Hepatocyte (in vitro differentiated cells): ENCODE data around the gene DHCR24.

Experiments used
- EZH2phosphoT487 ChIP-seq: fragments of 200-600 bp; sonication (generic); IDR thresholded peaks from one replicate; pipeline ENCODE4 v1.6.1; 2018; ENCODE audit warnings: antibody characterized with exemption, mild to moderate bottlenecking, low read depth, moderate library complexity; ENCODE audit not compliant: unreplicated experiment, severe bottlenecking
- TF ChIP-seq, protein P1 (sequence below): fragments of 200-600 bp; sonication (generic); IDR thresholded peaks from 2 replicates; pipeline ENCODE4 v1.5.1; 2016; ENCODE audit warnings: antibody characterized with exemption, mild to moderate bottlenecking; ENCODE audit not compliant: poor library complexity

GRCh38 chr1:54928327-54928726 is 41.3 kb upstream of the DHCR24 start:
- TF ChIP-seq EZH2phosphoT487 = no peak
- TF ChIP-seq, protein P1, sequence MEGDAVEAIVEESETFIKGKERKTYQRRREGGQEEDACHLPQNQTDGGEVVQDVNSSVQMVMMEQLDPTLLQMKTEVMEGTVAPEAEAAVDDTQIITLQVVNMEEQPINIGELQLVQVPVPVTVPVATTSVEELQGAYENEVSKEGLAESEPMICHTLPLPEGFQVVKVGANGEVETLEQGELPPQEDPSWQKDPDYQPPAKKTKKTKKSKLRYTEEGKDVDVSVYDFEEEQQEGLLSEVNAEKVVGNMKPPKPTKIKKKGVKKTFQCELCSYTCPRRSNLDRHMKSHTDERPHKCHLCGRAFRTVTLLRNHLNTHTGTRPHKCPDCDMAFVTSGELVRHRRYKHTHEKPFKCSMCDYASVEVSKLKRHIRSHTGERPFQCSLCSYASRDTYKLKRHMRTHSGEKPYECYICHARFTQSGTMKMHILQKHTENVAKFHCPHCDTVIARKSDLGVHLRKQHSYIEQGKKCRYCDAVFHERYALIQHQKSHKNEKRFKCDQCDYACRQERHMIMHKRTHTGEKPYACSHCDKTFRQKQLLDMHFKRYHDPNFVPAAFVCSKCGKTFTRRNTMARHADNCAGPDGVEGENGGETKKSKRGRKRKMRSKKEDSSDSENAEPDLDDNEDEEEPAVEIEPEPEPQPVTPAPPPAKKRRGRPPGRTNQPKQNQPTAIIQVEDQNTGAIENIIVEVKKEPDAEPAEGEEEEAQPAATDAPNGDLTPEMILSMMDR = no peak
